Cardiac muscle cell (in vitro differentiated cells and primary cell): ENCODE measurements around the gene TMED8. TPM values are rescaled to one million over a fixed set of nuclear protein-coding genes. Genes with fewer than 3 reads are reported as not detected.
"Not testable (repeated sequence)": the region's sequence is repeated elsewhere in the genome, so short reads cannot be mapped to it uniquely, and the experiment has no call there.

Experiments
- DNase-seq, 2 donors: peaks; one replicate each; pipeline versions ENCODE4 v3.0.0 to v3.0.0-alpha.2; 2010 to 2017; ENCODE audit warnings: low read depth in 1 of 2, low spot score in 1 of 2
- H3K27ac ChIP-seq: fragments of 200-600 bp; sonication (generic); 2 replicates; pipeline ENCODE4 v1.5.1; 2016
- H3K27me3 ChIP-seq: fragments of 200-600 bp; sonication (generic); 2 replicates; pipeline ENCODE4 v1.6.0; 2016; ENCODE audit warnings: control low read depth
- H3K36me3 ChIP-seq: fragments of 200-600 bp; sonication (generic); 2 replicates; pipeline ENCODE4 v1.5.1; 2016; ENCODE audit warnings: control low read depth
- H3K4me1 ChIP-seq: fragments of 200-600 bp; sonication (generic); 2 replicates; pipeline ENCODE4 v1.8.1; 2017; ENCODE audit warnings: low read depth, mild to moderate bottlenecking, mixed run types
- H3K4me3 ChIP-seq: fragments of 200-600 bp; sonication (generic); 2 replicates; pipeline ENCODE4 v1.5.1; 2016; ENCODE audit warnings: mild to moderate bottlenecking
- H3K9me3 ChIP-seq: fragments of 200-600 bp; sonication (generic); 2 replicates; pipeline ENCODE4 v1.5.1; 2017; ENCODE audit warnings: low read depth, mild to moderate bottlenecking, control low read depth
- polyA plus RNA-seq: library from polyadenylated mRNA; unstranded; fragments of >200 nt; fragmentation: Nextera tagmentation; extraction: Ambion mirVana; gene quantifications from 2 replicates; pipeline ENCODE4 v1.2.1, GENCODE V29; 2016
- total RNA-seq: library from RNA; depleted of rRNA; stranded (reverse); fragments of >200 nt; gene quantifications from 2 replicates; pipeline ENCODE4 v1.2.3, GENCODE V29; 2016
- TF ChIP-seq, protein P1 (sequence below): IDR thresholded peaks from 2 replicates; pipeline ENCODE4 v1.5.1; 2012; ENCODE audit warnings: low read depth, mild to moderate bottlenecking, low read length

Gene TMED8
- total and polyA plus RNA-seq, 2 experiments from 2014 or later = 3.4 to 8.9 TPM

DNA sequence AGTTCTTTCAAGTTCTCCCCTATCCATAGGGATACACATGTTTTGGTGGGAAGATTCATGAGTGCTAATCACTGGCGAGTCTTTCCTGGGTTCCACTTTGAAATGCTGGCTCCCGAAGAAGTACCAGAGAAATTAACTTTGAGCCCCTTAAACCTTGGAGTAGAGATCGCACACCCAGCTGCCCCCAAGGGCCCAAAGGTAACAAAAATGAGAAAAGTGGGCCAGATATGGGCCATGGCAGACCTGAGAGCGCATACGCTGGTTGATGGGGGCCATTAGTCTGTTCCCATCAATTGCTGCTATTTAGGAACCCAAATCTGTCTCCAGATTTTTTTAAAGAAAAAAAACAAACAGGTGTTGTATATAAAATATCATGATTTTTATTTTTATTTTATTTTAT, 53.9 kb downstream of the TMED8 start:
- Histone ChIP-seq H3K4me3 (no peak overlapping the region), H3K27ac (no peak overlapping the region), H3K27me3 (no peaks in the 10 kb centered on the region), H3K36me3 (no peaks in the 10 kb centered on the region), H3K9me3 (no peaks in the 10 kb centered on the region), H3K4me1 (peaks cover 8% of the 10 kb centered on the region)
- no peak for DNase-seq
- TF ChIP-seq, protein P1, sequence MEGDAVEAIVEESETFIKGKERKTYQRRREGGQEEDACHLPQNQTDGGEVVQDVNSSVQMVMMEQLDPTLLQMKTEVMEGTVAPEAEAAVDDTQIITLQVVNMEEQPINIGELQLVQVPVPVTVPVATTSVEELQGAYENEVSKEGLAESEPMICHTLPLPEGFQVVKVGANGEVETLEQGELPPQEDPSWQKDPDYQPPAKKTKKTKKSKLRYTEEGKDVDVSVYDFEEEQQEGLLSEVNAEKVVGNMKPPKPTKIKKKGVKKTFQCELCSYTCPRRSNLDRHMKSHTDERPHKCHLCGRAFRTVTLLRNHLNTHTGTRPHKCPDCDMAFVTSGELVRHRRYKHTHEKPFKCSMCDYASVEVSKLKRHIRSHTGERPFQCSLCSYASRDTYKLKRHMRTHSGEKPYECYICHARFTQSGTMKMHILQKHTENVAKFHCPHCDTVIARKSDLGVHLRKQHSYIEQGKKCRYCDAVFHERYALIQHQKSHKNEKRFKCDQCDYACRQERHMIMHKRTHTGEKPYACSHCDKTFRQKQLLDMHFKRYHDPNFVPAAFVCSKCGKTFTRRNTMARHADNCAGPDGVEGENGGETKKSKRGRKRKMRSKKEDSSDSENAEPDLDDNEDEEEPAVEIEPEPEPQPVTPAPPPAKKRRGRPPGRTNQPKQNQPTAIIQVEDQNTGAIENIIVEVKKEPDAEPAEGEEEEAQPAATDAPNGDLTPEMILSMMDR = no peak

DNA sequence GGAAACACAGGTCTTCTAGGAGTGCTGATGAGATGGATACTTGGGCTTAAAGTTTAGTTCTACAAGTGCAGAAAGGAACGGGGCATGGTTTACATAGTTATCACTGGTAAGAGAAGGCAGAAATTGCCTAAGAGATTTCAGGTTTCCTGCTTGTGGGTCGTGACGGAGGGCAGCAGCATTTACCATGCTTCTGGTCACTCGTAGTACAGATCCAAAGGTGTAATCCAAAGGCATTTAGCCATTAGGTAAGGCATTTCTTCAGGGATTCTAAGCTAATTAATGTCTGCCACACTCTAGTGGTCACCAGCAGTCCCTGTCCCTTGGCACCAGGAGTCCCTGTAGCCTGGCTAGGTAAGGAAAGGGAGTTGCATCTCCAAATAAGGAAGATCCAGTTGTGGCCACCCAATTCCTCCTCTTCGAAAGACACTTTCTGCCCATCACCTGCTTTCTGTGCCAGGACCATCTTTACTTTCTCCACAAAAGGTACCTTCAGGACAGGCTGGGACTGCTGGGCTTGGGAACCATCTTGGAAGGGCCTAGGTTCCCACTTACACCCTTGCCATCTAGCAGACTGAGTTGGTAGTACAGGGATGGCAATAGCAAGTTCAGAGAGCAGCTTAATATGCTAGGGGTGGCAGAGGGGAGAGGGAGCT, 54.5 kb downstream of the TMED8 start:
- H3K36me3 ChIP-seq = no peaks in the 10 kb centered on the region
- no peaks in the 10 kb centered on the region for H3K27me3 ChIP-seq
- H3K4me3 ChIP-seq = peak overlapping the region; percentile 46
- TF ChIP-seq, protein P1 = no peak
- H3K4me1 ChIP-seq = peaks cover 8% of the 10 kb centered on the region
- H3K27ac ChIP-seq = peak overlapping the region; percentile 80
- DNase-seq = no peak
- H3K9me3 ChIP-seq = no peaks in the 10 kb centered on the region

DNA sequence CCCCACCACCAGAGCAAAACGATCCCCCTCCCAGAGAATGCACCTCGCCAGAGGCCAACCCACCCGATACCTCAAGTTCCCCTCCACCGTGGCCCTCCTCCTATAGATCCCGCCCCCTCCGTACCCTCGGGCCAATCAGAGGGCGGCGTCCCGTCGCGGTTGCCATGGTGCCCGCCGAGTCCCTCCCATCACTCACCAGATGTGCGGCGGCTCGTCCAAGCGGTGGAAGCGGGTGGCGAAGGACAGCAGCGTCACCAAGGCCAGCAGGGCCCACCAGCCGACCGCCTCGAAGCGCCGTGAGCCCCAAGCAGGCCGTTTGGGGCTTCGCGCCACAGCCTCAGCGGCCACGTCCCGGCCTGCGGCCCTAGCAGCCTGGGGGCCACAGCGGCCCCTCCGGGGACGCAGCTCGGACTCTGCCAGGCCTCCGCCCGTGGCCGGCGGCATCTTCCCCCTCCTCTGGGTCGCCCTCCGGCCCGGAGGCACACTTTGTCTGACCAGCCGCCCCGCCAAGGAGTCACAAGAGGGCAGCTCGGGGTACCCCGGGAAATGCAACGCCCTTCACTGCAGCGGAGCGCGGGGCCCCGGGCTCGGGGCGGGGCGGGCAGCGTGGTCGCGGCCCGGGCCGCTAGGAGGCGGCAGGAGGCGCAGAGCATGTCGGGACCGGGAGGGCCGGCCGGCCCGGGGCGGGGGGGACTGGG, 56.5 kb downstream of the TMED8 start, which contains the start of gene POMT2:
Gene POMT2, minus strand, starts transcription at position 646 of the 698 bp plus-strand sequence. Its CDS starts 202 bp downstream, at position 444.
- TF ChIP-seq, protein P1 = peak; percentile 17
- H3K27ac ChIP-seq = peak within 1 kb of the TSS; percentile 80

DNA sequence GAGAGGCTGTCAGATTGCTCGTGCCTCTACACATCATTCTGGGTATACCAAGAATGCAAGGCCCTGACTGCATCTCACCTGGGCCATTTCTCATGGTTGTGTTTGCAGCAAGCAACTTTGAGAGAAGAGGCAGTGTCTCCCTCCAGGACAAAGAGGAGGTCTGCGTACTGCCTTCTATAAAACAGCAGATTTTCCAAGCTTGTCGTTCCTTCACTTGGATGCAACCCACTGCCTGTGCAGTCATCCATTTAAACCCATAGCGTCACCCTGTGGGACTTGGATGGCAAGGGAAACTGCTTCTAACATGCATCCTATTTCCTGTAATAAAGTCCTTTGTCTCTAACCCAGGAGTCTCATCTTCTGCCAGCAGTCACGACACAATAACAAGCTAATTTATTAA, 57.5 kb downstream of the TMED8 start:
- no peaks in the 10 kb centered on the region for H3K9me3 ChIP-seq
- no peak overlapping the region for H3K4me3 ChIP-seq
- peaks cover 19% of the 10 kb centered on the region for H3K4me1 ChIP-seq
- H3K36me3 ChIP-seq = no peaks in the 10 kb centered on the region
- H3K27ac ChIP-seq = no peak overlapping the region
- DNase-seq = no peak
- H3K27me3 ChIP-seq = no peaks in the 10 kb centered on the region
- TF ChIP-seq, protein P1 = no peak

More for the DNA sequence above, 56.5 kb downstream of the TMED8 start, which contains the start of gene POMT2:
- peak; percentile 92 to 96 for DNase-seq
- Histone ChIP-seq H3K4me1 (peaks cover 13% of the 10 kb centered on the region), H3K9me3 (no peaks in the 10 kb centered on the region), H3K4me3 (peak within 1 kb of the TSS; percentile 46), H3K27me3 (no peaks in the 10 kb centered on the region), H3K36me3 (no peaks in the 10 kb centered on the region)

DNA sequence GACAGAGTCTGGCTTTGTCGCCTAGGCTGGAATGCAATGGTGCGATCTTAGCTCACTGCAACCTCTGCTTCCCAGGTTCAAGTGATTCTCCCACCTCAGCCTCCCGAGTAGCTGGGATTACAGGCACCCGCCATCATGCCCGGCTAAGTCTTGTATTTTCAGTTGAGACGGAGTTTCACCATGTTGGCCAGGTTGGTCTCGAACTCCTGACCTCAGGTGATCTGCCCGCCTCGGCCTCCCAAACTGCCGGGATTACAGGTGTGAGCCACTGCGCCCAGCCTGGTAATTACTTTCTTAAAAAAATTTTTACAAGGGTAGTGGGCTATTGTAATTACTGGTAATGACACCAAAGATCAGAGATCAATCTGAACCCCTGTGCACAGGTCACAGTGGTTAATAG, 58.1 kb downstream of the TMED8 start:
- H3K4me3 ChIP-seq = not testable (repeated sequence)

DNA sequence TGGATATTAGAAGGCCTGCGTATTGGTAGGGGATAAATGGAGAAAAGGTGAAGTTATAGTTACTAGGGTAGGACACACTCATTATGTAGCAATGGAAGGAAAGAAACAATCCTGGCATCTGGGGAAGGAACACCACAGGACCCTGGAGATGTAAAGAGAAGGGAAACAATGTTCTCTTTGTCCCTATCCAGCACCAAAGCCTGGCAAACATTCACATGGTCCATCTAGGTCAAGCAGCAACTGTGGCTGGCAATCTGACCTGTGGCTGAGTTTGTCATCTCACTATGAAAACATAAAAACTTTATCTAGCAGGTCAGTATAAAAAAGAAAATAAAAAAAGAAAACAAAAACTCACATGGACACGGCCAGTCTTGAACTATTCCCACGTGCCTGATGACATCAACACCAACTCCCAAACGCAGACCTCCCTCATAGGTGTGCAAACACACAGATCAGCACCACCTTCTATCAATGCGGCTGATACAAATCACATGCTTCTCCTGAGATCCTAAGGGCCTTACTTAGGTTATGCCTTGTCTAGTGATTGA, 58.8 kb downstream of the TMED8 start:
- Histone ChIP-seq H3K9me3 (no peaks in the 10 kb centered on the region), H3K36me3 (no peaks in the 10 kb centered on the region), H3K4me3 (no peak overlapping the region), H3K4me1 (peaks cover 23% of the 10 kb centered on the region), H3K27me3 (no peaks in the 10 kb centered on the region), H3K27ac (no peak overlapping the region)
- TF ChIP-seq, protein P1 = no peak
- peak in 1 of 2 donors; percentile 25 for DNase-seq

More for the DNA sequence above, 58.1 kb downstream of the TMED8 start:
- not testable (repeated sequence) for H3K9me3 ChIP-seq, H3K27ac ChIP-seq, H3K27me3 ChIP-seq, H3K36me3 ChIP-seq, DNase-seq
- peaks cover 19% of the 10 kb centered on the region for H3K4me1 ChIP-seq
